GM21619 (cell line): ENCODE results near the gene STAT5B.

Experiments used
- ATAC-seq: cut with Tn5 transposase; IDR thresholded peaks from one replicate; pipeline ENCODE4 v1.9.1; 2021; ENCODE audit not compliant: unreplicated experiment

The STAT5B gene

GRCh38 chr17:42182927-42183734, 93.1 kb downstream of the STAT5B start:
- no peak for ATAC-seq

DNA sequence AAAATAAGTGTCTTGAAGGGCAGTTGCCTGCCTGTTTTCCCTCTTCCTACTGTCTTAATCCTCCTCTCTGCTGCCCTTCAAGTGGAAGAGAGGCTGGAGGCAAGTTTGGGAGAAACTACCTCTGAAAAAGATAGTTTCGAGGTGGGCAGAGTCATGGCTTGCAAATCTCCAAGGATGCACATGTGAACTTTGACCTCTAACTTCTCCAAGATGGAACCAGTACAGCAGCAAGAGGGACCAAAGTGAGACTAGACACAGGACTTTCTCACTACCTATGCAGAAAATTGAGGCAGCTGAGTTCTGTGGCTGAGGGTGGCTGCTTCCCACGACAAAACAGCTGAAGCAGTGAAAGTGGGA, 94.4 kb downstream of the STAT5B start:
- ATAC-seq: no peak

- no peak for ATAC-seq
These were observed 95.0 kb downstream of the STAT5B start, which contains the start of gene KCNH4 for GRCh38 chr17:42180922-42181850. KCNH4 (minus strand) TSS chr17:42181142; CDS start chr17:42180945, 197 bp downstream.

GRCh38 chr17:42180411-42180921, 95.7 kb downstream of the STAT5B start:
- no peak for ATAC-seq

DNA sequence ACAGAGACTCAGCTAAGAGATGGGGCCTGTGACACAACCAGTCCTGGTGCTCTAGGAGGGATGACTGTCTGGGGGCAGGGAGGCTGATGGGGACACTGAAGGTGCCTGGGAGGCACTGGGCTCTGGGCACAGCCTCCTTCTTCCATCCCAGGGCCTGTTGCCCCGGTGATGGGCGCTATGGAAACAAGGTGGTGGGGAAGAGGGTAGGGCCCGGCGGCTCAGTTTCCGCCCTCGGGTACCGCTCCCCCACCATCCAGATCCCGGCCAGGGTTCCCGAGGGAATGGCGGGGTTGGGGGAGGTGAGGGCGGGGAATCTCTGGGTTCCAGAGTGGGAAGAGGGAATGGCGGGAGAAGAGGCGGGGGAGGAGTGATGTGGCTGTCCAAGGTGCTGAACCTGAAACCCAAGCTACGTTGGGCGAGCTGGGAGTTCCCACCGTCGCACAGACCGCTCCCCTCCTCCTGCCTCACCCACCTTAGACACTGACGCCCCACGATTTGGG, 96.2 kb downstream of the STAT5B start:
- no peak for ATAC-seq

DNA sequence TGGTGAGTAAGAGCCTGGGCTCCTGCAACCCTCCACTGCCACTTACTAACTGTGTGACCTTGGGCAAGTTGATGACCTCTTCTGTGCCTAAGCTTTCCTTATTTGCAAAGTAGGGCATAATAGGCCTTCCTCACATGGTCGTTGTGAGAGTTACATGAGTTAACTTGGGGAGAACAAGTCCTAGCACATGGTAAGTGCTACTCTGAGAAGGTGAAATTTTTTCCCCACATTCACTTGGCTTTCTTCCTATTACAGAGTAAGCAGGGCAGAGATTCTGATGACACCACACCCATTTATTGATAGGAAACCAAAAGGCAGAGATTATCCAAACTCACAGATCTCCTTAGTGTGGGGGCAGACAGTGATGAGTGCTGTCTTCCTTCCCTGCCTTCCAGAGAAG, 96.9 kb downstream of the STAT5B start:
- no peak for ATAC-seq

DNA sequence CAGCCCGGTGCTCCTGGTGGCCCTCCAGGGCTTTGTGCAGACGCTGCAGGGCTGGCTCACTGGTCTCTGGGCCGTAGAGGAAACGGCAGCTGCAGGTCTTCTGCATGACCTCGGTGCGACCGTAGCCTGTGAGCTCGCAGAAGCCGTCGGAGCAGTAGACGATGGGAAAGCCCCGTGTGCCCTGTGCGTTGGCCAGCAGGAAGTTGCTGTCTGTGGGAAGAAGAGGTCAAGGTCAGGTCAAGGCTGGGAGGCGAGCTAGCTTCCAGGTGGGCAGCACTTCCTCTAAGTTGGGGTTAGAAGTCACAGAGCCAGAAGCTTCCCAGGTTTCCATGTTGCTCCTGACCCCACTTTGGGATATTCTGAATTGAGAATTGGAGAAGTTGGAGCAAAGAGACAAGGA, 97.4 kb downstream of the STAT5B start:
- no peak for ATAC-seq

DNA sequence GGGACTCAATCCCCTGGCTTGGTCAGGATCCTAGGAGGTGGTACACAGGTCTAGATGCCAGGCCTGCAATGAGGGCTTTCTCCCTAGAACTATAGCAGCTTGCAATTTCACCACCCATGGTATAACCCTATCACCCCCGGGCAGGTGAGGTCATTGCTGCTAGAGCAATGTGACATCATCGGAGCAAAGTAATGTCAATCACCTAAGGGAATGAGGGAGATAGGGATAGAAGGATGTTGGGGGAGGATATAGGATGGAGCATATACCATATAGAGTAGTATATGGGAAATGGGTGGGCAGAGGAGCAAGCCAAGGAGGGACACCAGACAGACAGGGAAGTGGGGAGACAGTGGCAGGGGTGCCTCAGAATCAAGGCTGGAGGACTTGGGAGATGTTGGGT, 98.5 kb downstream of the STAT5B start:
- no peak for ATAC-seq

DNA sequence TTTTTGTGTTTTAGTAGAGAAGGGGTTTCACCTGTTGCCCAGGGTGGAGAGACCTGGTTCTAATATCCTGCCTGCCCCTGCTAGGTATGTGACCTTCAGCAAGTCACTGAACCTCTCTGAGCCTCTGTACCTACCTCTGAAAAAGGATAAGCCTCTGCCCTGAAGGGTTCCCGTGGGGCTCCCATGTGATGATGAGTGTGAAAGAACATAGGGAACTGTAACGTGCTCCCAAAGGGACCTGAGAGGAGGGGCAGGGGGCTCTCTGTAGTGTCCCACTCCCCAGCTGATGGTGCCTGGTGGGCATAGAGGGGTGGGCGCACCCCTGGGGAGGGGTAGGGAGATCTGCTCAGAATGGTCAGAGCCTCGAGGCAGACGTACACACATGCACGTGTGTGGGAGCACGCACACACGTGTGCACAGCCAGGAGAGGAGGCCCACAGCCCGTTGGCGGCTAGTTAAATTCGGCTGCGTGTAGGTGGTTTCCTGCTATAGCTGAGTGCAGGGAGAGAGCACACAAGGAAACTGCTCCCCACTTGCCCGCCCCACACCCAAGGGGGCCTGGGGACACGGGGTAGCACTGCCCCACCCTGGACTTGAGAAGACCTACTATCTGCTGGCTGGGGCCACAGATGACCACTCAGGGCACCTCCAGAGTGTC, 101.9 kb downstream of the STAT5B start:
- no peak for ATAC-seq

- no peak for ATAC-seq
These were observed 104.4 kb downstream of the STAT5B start for GRCh38 chr17:42171831-42172230.

GRCh38 chr17:42169351-42169750, 106.8 kb downstream of the STAT5B start:
- no peak for ATAC-seq

DNA sequence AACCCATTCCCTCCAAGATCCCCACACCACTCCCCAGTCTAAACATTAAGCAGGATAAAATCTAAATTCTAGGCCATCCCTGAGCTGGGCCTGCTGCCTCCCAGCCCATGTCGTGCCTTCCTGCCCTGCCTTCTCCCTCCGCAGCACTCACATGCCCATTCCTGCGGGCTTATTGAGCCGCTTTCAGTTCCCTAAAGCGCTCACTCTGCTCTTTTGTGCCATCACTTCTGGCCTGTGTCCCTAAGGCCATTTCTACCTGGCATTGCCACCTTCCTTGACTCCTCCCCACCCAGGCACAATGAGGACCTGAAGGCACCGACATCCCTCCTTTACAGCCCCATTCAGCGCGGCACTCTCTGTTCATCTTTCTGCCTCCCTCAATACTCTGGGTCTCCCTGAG, 108.4 kb downstream of the STAT5B start:
- no peak for ATAC-seq

DNA sequence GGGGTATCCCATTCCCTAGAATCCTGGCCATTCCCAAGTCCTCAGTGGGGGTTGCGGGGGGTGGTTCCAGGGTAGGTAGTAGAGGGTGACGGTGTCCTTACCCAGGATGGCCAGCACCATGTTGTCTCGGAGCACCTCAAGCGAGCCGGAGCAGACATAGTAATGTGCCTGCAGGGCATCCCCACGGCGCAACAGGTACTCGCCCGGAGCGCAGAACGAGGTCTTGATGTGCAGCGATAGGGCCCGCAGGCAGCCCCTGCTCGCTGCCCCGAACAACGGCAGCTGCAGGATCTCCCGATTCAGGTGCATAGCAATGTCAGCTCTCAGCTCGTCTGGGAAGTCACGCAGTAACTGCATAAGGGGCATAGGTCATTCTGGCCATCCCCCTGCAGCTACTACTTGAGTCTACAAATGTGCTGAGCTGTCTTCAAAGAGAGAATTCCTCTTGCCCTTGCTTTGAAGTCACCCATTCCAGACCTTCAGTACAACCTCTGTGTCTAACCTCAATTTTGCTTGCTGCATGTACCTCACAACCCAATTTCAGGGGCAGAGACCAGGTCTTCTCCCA, 109.9 kb downstream of the STAT5B start:
- ATAC-seq: no peak

- no peak for ATAC-seq
These were observed 110.4 kb downstream of the STAT5B start for GRCh38 chr17:42165751-42166150.

- ATAC-seq: no peak
These were observed 112.3 kb downstream of the STAT5B start for GRCh38 chr17:42163696-42164407.

DNA sequence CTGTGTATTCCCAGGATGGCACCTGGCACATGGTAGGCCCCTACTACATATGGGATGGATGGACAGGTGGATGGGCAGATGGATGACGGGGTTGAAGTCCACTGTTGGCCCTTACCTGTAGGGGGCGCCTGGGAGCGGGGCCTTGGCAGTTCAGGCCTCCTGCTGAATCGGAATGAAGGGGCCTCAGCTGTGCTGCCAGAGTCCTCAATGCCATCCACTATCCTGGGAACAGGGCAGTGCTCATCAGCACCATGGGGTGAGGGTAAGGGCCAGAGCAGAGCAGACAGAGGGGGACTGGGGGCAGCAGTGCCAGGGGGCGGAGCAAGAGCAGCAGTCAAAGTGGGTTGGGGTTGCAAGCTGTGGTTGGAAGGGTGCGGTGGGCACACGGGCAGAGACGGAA, 113.1 kb downstream of the STAT5B start:
- no peak for ATAC-seq

GRCh38 chr17:42160531-42160910, 115.7 kb downstream of the STAT5B start:
- no peak for ATAC-seq

DNA sequence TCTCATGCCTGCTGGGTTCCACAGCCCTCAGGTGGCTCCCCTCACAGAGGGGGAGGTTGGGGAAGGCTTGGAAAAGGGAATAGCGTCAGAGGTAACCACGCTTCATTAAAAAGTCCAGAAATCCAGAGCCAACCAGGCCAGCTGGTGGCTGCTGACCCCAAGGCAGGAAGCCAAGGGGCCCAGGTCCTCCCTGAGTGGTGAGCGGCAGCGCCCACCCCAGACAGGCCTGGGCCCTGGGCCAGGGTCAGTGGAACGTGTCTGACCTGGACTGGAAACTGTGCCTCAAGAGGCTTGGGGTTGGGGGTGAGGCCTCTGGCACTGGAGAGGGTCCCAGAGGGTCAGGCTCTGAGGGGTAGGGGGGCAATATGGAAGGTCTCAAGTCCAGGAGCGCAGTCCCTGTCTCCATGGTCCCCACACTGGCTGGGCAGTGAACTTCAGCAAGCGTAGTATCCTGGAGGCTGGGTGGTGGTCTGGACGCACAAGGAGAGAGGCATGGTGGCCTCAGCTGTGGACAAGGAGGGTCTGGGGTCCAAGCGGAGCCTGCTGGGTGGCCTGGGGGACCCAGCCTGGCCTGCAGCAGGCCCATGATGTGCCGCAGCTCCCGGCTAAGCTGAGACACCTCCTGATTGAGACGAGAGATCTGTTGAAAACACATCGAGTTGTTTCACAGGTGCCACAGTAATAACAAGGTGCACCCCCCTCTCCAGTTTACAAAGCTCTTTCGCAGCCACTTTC, 116.2 kb downstream of the STAT5B start:
- ATAC-seq: no peak

GRCh38 chr17:42155614-42156045, 120.6 kb downstream of the STAT5B start:
- no peak for ATAC-seq
